GM21526 (cell line): ENCODE measurements around the gene PLGLB2.
A peak's percentile ranks its signal among the peaks of the same experiment; 100 is the strongest.
"Not testable (repeated sequence)": the region's sequence is repeated elsewhere in the genome, so short reads cannot be mapped to it uniquely, and the experiment has no call there.

Experiments
- ATAC-seq: cut with Tn5 transposase; IDR thresholded peaks from one replicate; pipeline ENCODE4 v1.9.1; 2021; ENCODE audit warnings: moderate library complexity; ENCODE audit not compliant: unreplicated experiment, low FRiP score

The PLGLB2 gene

DNA sequence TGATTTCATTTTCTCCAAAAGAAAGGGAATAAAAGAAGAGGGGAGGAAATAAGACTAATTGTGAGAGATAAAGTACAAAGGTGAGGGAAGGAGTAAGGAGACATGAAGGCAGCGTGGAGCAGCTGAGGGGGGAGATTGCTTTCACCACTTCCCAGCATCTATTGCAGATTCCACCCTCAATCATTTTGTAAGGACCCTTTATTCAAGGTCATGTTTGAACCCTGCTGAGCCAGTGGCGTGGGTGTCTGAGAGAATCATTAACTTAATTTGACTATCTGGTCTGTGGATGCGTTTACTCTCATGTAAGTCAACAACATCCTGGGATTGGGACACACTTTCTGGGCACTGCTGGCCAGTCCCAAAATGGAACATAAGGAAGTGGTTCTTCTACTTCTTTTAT is at the start of gene PLGLB2:
TSS of gene PLGLB2 (plus strand) at position 297 of the 400 bp plus-strand sequence. CDS start at position 364, 67 bp downstream.
- ATAC-seq: not testable (repeated sequence)

DNA sequence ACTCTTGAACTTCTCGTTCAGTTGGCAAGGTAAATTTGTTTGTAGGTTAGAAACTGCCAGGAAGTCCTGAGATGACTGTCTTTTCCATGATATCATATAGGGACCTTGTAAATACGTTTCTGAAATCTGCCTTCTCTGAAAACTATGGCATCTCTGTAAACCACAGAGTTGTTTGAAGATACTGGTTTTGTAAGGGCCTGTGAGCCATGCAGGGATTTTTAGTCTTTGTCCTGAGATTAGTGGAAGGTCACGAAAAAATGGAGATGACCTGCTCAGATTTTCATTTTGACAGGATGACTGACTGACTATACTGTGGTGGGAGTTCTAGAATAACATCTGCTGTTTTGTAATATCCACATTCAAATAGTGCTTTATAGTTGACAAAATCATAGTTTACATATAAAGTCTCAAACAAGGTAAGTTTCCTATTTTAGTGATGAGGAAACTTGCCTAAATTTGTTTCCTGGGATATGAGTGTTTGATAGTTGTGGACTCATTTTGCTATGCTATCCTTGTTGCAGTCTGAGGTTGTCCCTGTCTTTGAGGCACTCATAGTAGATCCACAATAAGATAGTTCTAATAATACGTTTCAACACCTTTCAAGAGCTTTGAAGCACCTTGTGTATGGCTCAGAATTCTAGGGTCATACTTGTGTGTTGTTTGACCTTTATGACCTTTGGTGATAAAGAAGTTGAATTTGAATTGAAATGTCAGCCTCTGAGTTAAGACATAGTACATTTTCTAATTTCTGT is 43.1 kb upstream of the PLGLB2 start:
- not testable (repeated sequence) for ATAC-seq

DNA sequence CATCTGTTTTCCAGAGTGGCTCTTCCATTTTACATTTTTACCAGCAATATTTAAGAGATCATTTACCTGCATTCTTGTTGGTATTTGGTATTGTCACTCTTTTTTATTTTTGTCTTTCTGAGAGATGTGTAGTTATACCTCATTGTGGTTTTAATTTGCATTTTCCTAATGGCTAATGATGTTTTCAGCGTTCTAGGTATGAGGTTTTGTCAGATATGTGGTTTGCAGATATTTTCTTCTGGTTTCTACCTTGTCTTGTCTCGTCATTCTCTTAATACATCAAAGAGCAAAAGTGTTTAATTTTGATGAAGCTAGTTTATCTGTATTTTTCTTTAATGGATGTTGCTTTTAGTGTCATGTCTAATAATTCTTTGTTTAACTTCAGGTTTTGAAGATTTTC is 39.5 kb upstream of the PLGLB2 start:
- ATAC-seq: peak; percentile 70

DNA sequence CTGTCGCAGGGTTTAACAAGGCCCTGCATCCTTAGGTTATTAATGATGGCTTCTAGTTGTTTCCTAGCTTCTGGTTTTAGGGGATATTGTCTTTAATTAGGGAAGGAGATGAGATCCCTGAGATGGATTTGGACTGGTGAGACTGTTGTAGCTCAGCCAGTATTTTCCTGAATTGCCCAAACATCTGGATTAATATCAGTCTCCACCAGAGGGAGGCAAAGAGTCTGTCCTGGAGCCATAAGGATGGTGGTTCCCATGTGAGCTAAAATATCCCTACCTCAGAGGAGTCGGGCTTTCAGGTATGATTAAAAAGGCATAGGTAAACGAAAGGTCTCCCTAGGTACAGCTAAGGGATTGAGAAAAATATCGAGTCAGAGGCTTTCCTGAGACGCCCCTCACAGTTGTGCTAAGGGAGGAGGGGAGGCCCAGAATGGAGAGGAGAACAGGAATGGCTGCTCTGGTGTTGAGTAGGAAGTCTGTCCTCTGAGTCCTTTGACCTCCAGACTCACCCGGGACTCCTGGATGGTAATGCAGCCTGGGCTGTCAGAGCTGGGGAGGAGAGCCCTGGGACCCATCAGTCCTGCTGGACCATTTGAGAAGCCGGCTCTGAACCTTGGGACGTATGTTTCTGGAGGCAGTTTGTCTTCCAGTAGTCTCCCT is 19.8 kb upstream of the PLGLB2 start:
- not testable (repeated sequence) for ATAC-seq

DNA sequence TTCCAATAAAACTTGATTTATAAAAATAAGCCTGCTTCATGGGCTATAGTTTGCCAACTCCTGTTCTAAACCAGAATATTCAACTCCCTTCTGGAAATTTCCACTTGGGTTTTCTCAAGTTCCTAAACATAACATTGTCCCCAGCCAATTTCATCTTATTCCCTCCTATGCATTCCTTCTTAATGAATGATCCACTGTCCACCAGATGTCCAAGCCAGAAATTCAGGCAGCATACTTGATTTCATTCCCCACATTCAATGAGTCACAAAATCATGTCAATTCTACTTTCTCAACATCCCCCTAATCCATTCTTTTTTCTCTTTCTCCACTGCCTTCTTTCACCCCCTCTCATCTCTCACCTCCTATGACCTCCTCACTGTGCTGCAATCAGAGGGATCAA is 7.0 kb upstream of the PLGLB2 start:
- ATAC-seq: not testable (repeated sequence)

DNA sequence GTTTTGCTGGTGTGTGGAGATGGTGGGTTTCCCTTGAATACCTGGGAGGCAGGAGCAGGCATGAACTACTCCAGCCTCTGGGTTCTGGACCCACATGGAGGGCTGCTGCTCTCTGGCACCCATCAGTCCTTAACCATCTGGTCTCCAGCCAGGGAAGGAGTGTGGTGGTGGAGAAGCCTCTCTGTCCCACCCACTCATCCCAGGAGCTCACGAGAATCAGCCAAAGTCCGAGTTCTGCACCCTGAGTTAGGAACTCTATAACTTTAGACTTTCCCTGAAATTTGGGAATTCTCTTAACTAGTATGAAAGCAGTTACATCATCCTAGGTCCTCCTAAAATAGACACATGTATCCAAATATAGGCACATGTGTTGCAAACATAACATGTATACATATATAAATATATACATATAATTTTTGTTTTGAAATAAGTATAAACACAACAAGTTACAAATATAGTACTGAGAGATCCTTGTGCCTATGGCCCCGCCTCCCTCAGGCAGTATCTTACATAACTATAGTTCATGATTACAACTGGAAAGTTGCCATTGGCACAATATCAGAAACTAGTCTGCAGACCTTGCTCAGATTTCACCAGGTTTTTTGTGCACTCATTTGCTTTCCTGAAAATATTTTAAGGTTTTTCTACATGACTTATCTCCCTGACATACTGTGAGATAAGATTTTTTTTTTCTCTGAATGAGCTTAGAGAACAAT is 5.3 kb upstream of the PLGLB2 start:
- ATAC-seq: not testable (repeated sequence)

DNA sequence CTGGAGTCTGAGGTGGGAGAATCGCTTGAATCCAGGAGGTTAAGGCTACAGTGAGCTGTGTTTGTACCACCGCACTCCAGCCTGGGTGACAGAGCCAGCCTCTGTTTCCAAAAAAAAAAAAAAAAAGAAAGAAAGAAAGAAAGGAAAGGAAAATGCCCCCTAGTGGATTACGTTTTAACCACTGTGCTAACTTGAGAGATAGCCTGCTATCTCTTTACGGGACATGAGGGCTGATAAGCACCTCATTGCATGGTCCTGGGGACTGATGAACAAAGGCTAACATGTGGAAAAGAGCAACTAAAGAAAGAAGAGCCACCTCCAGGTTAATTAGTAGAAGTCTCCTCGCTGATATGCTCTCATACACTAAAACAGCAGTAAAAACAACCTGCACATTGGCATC is 4.2 kb upstream of the PLGLB2 start:
- not testable (repeated sequence) for ATAC-seq

DNA sequence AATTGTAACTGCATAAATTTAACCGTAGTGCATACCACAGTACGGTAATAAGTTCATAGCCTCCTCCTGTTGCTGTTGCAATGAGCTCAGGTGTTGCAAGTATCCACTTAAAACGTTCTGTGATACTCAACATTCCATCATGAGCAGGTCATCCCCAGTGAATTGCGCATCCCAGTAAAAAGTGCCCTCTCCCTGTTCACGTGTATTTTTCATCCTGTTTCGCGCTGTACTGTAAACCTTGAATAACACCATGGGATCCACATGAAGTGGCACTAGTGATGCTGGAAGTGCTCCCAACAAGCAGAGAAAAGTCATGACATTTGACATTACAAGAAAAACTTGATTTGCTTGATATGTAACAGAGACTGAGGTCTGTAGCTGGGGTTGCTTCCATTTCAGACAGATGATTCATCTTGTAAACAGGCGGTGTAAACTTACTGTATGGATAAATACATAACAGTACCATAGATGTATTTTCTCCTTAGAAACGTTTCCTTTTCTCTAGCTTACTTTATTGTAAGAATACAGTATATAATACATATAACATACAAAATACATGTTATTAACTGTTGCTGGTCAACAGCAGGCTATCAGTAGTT is 2.4 kb upstream of the PLGLB2 start:
- not testable (repeated sequence) for ATAC-seq

DNA sequence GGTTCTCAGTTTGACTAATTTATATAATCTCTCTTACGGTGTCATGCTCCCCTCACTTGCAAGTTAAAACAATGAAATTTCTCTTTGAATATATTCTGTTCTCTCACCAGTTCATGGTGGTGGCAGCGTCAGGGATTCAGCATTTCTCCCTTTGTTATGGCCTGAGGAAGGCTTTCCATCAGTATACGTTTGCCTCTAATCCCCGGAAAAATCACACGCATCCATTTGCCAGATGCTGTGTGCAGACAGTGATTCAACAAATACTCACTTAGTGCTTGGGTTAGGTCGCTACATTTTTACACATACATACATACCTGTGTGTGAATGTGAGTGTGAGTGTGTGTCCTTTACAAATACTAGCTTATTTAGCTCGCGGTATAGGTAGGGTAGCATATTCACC is 637 bp downstream of the PLGLB2 start:
- ATAC-seq: not testable (repeated sequence)

DNA sequence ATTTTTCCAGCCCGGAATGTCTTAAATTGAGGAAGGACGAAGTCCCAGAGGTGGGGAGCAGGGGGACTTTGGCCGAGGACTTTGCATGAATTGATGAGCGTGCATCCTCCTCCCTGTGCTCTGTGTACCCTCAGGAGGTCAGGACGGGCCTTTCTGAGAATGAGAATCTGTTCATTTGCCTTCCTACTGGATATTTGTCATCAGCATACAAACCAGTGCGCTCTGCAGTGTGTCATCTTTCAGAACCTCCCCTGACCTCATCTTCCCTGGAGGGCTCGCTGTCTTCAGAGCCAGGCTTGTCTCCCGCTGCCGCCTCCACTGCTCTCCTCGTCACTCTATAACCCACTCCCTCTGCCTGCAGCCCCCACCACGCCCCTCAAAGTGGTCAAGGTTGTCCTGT is 2.7 kb downstream of the PLGLB2 start:
- ATAC-seq: not testable (repeated sequence)

DNA sequence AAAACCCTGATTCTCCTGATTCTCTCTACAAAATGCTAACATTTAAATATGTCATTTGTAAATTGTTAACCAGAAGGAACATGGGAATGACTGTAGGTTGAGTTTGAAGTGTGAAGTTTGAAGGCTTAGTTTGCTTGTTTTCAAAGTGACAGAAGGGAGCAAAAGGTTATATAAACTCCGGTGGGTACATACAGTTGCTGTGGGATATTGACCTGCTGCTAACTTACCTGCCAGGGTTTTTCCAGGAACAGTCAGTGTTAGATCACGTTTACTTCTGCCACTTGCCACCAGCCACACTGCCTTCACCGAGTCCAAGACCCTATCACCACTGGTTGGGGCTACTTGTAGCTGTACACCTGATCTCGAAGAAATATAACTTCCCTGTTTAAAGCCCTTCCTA is 6.9 kb downstream of the PLGLB2 start:
- not testable (repeated sequence) for ATAC-seq
